CD4-positive, alpha-beta T cell treated with Interleukin-17A for 4 hours (primary cell): ENCODE data around the gene C16orf87.
"Not testable (repeated sequence)": the region's sequence is repeated elsewhere in the genome, so short reads cannot be mapped to it uniquely, and the experiment has no call there.

Source experiments
- DNase-seq: peaks from one replicate; pipeline ENCODE4 v3.0.0-alpha.2; 2020; ENCODE audit warnings: mixed read lengths

C16orf87 gene, protein sequence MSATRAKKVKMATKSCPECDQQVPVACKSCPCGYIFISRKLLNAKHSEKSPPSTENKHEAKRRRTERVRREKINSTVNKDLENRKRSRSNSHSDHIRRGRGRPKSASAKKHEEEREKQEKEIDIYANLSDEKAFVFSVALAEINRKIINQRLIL

DNA sequence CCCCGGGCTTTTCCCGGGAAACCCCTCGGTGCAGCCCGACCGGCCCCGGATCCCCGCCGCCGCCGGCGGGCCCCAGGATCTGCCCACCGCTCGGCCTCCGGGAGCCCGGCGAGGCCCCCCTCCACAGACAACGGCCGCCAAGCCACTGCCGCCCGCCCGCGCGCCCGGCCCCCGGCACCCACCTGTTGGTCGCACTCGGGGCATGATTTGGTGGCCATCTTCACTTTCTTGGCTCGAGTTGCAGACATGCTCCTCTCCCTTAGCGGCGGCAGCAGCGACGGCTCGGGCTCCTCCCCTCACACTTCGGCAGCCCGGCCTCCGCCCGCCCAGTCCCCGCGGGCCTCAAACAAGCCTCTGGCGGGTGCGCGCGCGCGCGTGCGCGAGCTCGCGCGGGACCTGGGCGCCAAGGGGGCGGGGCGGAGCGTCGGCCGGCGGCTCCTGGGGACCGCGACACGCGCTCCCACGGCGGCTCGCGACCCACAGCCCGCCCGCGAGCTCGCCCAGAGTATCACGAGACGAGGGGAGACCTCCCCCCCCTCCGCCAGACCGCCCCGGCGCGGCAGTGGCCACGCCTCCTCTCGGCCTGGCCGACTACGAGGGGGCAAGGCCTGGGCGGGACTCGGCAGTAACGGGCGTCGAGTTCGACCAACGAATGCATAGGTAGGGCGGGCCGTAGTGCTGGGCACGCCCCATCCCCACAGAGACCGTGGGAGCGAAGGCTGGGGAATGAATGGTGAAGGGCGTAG lies at the start of gene C16orf87:
Gene C16orf87, minus strand, starts transcription at position 279 of the 746 bp plus-strand sequence. Its CDS starts 31 bp downstream, at position 248.
- DNase-seq = peak; percentile 94

DNA sequence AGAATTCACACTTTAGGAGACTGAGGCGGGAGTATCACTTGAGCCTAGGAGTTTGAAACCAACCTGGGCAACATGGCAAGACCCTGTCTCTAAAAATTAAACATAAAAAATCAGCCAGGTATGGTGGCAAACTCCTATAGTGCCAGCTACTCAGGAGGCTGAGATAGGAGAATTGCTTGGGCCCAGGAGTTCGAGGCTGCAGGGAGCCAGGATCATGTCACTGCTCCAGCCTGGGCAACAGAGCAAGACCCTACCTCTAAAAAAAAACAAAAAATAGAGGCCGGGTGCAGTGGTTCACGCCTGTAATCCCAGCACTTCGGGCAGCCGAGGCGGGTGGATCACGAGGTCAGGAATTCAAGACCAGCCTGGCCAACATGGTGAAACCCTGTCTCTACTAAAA lies 44.3 kb upstream of the C16orf87 start:
- no peak for DNase-seq

DNA sequence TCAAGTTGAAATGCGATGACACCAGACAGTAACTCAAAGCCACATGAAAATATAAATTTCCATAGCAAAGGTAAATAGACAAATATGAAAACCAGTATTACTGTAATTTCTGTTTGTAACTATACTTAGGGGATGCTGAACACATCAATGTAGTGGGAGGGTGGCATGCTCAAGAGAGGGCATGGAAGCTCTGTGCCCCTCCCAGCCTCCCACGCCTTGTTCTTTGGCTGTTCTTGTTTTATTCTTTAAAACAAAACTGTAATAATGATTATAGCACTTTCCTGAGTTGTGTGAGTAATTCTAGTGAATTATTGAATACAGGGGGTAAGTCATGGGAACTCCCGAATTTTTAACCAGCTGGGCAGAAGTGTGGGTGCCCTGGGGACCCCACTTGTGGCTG lies 42.2 kb upstream of the C16orf87 start:
- DNase-seq = no peak

DNA sequence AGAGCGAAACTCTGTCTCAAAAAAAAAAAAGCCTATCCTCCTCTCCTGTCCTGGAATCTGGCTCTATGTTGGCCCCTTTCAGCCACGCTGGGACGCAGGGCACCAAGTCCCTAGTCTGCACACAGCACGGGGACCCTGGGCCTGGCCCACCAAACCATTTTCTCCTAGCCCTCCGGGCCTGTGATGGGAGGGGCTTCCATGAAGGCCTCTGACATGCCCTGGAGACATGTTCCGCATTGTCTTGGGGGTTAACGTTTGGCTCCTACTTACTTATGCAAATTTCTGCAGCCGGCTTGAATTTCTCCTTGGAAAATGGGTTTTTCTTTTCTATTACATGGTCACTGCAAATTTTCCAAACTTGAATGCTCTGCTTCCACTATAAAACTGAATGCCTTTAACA lies 40.6 kb upstream of the C16orf87 start:
- no peak for DNase-seq

DNA sequence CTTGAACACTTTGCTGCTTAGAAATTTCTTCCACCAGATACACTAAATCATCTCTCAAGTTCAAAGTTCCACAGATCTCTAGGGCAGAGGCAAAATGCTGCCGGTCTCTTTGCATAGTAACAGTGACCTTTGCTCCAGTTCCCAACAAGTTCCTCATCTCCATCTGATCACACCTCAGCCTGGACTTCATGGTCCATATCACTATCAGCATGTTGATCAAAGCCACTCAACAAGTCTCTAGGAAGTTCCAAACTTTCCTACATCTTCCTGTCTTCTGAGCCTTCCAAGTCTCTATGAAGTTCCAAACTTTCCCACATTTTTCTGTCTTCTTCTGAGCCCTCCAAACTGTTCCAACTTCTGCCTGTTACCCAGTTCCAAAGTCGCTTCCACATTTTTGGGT lies 37.9 kb upstream of the C16orf87 start:
- not testable (repeated sequence) for DNase-seq

DNA sequence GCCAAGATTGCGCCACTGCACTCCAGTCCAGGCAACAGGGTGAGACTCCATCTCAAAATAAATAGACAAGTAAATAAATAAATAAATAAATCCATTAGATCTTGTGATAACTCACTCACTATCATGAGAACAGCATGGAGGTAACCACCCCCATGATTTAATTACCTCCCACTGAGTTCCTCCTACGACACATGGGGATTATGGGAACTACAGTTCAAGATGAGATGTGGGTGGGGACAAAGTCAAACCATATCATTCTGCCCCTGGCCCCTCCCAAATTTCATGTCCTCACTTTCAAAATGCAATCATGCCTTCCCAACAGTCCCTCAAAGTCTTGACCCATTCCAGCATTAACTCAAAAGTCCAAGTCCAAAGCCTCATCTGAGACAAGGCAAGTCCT lies 36.5 kb upstream of the C16orf87 start:
- DNase-seq = not testable (repeated sequence)

DNA sequence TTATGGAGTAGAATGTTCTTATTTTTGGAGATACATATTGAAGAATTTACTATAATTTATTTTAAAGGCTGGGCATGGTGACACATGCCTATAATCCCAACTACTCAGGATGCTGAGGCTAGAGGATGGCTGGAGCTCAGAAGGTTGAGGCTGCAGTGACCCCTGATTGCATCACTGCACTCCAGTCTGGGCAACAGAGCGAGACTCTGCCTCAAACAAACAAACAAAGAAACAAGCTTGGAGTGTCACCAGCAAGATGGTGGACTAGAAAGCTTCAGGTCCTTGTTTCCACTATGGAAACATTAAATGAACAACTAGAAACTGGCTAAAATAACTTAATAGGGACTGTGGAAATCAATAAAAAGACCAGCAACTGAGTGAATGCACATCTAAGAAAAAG lies 35.3 kb upstream of the C16orf87 start:
- DNase-seq = no peak

DNA sequence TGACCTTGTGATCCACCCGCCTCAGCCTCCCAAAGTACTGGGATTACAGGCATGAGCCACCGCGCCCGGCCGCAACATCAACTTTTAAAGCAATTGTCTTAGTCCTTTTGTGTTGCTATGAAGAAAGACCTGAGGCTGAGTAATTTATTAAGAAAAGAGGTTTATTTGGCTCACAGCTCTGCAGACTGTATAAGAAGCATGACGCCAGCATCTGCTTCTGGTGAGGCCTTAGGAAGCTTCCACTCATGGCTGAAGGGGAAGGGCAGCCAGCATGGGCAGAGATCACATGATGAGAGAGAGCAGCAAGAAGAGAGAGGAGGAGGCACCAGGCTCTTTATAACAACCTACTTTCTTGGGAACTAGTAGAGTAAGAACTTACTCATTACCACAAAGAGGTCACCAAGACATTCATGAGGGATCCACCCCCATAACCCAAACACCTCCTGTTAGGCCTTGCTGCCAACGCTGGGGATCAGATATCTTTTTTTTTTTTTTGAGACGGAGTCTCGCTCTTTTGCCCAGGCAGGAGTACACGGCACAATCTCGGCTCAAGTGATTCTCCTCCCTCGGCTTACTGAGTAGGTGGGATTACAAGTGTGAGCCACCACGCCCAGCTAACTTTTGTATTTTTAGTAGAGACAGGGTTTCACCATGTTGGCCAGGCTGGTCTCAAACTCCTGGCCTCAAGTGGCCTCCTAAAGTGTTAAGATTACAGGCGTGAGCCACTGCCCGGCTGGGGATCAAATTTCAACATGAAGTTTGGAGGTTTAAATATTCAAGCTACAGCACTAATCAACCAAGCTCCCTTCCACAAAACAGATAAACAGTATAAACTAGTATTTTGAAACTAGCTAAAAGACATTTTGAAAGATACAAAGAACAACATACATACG lies 31.8 kb upstream of the C16orf87 start:
- no peak for DNase-seq

DNA sequence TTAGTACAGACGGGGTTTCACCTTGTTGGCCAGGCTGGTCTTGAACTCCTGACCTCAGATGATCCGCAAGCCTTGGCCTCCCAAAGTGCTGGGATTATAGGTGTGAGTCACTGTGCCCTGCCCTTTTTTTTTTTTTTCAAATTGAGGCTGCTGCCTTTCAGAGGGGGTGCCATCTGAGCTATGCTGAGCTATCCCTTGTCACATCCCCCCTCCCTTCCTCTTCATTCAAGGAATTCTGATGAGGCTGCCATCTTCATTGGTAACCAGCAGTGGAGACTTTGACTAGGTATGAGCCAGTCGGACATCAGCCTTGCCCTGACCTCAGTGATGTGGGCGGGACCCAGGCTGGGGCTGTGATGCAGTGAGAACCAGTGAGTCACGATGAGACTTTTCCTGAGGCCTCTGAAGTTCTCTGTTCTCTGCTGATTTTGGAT lies 28.8 kb upstream of the C16orf87 start:
- DNase-seq = no peak

DNA sequence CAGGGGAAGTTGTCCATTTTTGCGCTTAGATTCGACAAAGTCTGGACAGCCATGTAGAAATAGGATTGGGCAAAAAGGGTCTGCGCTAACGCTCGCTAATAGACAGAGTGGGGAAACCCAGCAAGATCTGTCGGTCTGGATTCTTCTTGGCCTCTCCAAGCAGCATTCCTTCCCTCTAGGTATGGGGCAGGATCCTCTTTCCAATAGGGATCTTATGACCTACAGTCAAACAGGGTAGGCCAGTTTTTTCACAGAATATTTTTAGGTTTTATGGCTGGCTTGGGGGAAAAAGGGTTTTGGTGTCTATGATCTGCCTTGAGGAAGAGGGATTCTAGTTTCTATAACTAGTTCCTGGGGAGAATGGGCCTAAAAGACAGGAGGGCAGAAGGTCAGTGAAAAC lies 27.2 kb upstream of the C16orf87 start:
- no peak for DNase-seq

DNA sequence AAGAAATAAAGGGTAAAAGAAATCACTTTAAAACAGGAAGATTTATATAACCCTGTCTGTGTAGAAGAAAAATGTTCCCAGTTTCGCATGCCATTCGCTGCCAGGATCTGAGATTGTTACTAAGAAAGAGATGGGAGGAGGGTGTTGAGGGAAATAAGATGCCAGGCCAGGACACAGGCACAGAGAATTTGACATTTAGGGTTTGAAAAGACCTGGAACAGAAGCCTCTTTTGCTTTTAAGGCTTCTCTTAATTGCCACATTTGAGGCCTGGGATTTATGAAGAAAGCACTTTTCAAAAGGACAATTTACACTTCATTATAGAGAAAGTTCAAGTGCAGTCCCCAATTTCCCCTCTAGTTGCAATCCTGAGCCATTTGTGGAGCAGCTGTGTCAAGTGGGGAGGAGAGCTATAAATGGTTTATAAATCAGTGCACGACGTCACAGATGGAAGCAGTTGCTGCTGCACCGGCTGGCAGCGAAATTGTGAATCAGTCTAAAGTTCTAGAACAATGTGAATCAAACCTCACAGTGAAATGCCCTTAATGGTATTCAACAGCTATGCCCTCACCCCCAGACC lies 26.5 kb upstream of the C16orf87 start:
- no peak for DNase-seq

DNA sequence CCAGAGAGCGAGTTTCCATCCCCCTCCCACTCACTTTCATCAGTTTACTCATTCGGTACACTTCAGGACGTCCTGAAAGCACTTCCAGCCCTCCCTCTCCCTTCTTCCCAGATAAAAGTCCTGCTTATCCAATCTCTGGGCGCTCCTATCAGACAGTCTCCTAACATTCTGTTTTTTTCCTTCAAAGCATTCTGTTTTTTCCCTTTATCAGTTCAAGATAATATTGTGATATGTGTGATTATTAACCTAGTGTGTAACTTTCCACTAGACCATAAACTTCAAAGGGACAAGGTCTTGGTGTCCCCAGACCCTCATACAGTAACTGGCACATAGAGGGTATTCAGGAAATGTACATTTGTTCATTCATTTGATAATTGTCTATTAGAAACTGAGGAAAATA lies 24.4 kb upstream of the C16orf87 start:
- no peak for DNase-seq

DNA sequence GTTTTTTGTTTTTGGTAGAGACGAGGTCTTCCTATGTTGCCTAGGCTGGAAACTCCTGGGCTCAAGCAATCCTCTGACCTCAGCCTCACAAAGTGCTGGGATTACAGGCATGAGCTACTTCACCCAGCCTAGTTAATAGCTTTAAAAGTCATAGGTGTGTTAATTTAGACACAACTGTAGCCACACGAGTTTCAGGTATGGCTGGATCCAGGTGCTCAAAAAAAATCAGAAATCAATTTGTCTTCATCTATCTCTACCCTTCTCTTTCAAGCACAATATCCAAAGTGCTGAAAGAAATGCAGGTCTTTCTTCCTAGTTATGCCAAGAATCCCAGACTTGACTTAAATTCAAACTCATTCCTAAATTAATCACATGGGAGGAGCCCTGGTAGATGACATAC lies 23.9 kb upstream of the C16orf87 start:
- no peak for DNase-seq

DNA sequence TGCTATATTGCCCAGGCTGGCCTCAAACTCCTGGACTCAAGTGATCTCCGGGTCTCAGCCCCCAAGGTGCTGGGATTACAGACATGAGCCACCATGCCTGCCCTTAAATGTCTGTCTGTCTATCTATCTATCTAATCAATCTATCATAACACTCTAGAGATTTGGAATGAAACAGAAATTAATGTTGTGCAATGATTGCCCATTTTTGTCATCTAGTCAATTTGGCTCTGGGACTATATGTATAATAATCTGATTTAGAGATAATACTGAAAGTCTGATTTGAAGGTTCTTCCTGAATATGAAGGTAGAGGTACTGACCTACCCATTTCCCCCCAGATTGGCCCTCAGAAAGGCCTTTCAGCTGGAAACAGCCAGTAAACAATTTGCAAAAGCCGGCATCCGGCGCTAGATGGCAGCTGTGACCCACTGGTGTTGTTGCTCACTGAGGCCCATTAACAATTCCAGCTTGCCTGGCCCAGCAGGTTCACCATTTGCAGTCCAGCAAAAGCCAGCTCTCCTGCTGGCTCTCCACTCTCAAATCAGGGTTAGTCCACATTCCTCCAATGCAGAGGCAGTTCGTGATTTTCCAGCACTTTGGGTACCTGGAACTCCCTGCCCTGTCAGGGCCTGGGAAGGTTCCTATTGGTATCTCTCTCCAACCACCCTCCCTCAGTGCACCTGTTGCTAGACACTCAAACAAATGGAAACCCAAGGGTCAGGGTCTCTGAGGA lies 22.9 kb upstream of the C16orf87 start:
- DNase-seq = peak; percentile 71

DNA sequence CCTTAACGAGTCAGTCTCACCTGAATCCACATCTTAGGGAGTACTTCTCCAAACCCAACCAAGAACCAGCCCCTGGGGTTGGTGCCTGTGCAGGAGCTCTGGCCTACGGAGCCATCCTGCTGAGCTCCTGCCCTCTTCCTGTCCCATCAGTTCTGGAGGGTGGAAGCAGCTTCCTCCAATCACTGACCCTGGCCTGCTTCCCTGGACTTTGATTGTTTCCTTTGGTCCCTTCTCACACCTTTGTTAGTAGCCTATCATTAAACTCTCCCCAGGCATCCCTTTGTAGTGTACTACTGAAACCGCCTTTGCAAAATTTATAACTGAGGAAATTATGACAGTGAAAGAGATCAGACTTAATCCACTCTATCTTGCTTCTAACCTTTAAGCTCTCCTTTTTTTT lies 21.1 kb upstream of the C16orf87 start:
- DNase-seq = no peak

DNA sequence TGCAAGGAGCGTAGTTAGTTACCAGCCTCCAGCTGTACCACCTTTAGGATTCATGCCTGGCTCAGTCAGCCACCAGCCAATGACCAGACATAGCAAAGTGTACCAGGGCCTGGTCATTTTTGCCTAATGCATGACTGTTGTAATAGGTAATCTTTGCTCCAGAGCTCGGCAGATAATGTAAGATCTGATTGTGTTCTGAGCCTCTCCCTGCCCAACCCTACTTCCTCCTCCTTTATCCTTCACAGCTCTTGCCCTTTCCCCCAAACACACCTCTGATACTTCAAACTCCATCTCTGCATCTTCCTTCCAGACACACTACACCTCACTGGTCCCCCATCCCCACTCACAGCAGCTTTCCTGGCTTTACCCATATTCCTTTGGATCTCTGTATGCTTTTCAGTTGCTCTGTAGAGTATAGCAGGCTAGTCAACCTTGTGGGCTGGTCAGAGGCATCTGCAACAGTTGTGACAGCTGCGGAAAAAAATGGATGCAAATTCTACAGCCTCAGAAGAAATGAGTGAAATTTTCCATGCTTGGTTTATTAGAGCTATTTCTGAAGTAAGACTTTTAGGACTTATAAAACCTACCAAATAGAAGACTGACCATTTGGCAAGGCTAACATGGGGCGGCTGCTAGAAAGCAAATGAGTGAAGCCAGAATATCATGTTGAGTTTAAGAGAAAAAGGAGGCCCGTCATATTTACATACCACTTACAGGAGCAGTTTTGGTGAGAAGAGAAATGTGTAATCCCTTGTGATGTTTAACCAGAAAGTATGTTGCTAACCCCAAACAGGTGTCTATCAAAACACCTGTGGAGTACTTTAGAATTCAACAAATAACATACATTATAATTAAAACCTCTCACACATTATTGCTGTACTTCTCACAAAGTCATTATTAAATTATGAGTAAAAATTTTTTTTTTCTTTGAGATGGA lies 19.9 kb upstream of the C16orf87 start:
- DNase-seq = no peak

DNA sequence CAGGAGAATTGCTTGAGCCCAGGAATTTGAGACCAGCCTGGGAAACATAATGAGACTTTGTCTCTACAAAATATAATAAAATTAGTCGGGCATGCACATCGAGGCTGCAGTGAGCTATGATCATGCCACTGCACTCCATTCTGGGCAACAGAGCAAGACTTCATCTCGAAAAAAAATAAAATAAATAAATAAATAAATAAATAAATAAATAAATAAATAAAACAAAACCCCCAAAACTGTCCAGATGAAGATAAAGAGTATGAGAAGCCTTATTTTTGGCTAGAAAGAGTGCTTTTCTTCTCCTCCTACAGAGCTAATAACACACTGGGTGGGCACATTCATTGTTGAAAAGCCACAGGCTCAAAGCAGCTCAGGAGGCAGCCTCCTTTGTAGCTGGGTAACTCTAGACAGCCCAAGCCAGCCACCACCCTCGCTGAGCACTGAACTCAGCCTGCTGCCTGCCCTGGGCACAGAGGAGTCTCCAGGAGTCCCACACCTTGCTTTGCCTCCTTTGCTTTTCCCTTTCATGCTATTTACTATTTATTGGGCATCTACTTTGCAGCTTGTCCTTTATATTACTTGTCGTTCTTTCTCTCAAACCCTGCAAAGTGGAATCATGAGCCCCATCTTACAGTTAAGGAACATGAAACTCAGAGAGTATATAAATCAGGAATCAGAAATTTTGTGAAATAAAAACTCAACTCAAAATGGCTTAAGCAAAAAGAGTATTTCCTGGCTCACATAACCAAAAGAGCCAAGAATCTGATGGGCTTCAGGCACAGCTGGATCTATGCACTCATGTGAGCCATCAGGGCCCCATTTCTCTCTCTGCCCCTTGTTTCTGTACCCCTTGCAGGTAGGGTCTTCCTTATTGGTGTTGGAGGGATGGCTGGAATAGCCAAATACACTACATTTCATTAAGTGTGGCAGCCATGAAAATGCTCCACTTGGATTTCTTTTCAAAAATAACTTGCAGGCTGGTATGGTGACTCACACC lies 18.1 kb upstream of the C16orf87 start:
- no peak for DNase-seq

DNA sequence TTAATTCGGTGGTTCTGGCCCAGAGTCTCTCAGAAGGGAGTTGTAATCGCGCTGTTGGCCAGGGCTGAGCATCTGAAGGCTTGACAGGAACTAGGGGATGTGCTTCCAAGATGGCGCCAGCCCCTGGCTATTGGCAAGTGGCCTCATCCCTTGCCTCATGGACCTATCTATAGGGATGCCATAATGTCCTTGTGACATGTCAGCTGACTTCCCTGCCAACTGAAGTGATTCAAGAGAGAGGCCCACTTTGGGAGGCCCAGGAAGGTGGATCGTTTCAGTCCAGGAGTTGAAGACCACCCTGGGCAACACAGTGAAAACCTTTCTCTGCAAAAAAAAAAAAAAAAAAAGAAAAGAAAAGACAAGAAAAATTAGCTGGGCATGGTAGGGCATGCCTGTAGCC lies 15.0 kb upstream of the C16orf87 start:
- no peak for DNase-seq

DNA sequence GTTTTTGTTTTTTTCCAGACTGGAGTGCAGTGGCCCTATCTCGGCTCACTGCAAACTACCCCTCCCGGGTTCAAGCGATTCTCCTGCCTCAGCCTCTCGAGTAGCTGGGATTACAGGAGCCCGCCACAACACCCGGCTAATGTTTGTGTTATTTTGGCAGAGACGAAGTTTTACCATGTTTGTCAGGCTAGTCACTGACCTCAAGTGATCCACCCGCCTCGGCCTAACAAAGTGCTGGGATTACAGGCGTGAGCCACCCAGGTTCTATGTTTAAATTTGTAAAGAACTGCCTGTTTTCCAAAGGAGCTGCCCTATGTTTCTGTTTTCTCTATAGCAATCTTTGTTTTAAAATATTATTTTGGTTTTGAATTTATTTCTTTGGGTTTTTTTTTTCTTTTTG lies 13.8 kb upstream of the C16orf87 start:
- no peak for DNase-seq
